Neural cell (in vitro differentiated cells): ENCODE results near the gene DSC3. TPM values are rescaled to one million over a fixed set of nuclear protein-coding genes. Genes with fewer than 3 reads are reported as not detected.

ENCODE experiments used
- H2AFZ ChIP-seq: fragments of 200-600, 300-800 bp; sonication (generic), shearing (Covaris generic); 2 replicates; pipeline ENCODE4 v1.6.0; 2014; ENCODE audit warnings: low read depth, mild to moderate bottlenecking, antibody characterized with exemption, low read length, moderate library complexity
- H3F3A ChIP-seq: fragments of 200-600 bp; shearing (Covaris generic); 2 replicates; pipeline ENCODE4 v1.6.1; 2016; ENCODE audit warnings: mild to moderate bottlenecking, moderate library complexity, mixed read lengths, antibody characterized with exemption, low read length; ENCODE audit not compliant: insufficient read depth, poor library complexity, severe bottlenecking
- H3K27ac ChIP-seq: fragments of 200-600, 300-800 bp; sonication (generic), shearing (Covaris generic); 2 replicates; pipeline ENCODE4 v1.5.1; 2014; ENCODE audit warnings: mild to moderate bottlenecking, low read length, moderate library complexity
- H3K27me3 ChIP-seq: fragments of 300-800, 200-600 bp; sonication (generic), shearing (Covaris generic); 2 replicates; pipeline ENCODE4 v1.6.0; 2014; ENCODE audit warnings: mild to moderate bottlenecking, low read depth, low read length, moderate library complexity; ENCODE audit not compliant: insufficient read depth
- H3K36me3 ChIP-seq: fragments of 300-800, 200-600 bp; sonication (generic), shearing (Covaris generic); 2 replicates; pipeline ENCODE4 v1.5.1; 2014; ENCODE audit warnings: mild to moderate bottlenecking, antibody characterized with exemption, low read length, moderate library complexity; ENCODE audit not compliant: insufficient read depth
- H3K4me2 ChIP-seq: fragments of 300-800, 200-600 bp; sonication (generic), shearing (Covaris generic); 2 replicates; pipeline ENCODE4 v1.6.0; 2014; ENCODE audit warnings: mild to moderate bottlenecking, low read length
- H3K4me3 ChIP-seq: fragments of 300-800, 200-600 bp; sonication (generic), shearing (Covaris generic); 2 replicates; pipeline ENCODE4 v1.5.1; 2014; ENCODE audit warnings: mild to moderate bottlenecking, low read length, moderate library complexity
- H3K79me2 ChIP-seq: fragments of 200-600 bp; shearing (Covaris generic); replicated peaks from 2 replicates; pipeline ENCODE4 v1.6.0; 2014; ENCODE audit warnings: mild to moderate bottlenecking, low read length, moderate library complexity; ENCODE audit not compliant: insufficient read depth
- H3K9ac ChIP-seq: fragments of 300-800, 200-600 bp; sonication (generic), shearing (Covaris generic); 2 replicates; pipeline ENCODE4 v1.6.1; 2016; ENCODE audit warnings: mild to moderate bottlenecking, low read length, mixed read lengths
- H3K9me2 ChIP-seq: fragments of 200-600 bp; shearing (Covaris generic); 2 replicates; pipeline ENCODE4 v1.6.1; 2016; ENCODE audit warnings: mild to moderate bottlenecking, low read length, mixed read lengths; ENCODE audit not compliant: insufficient read depth
- H3K9me3 ChIP-seq: fragments of 200-600, 300-800 bp; sonication (generic), shearing (Covaris generic); 2 replicates; pipeline ENCODE4 v1.6.1; 2016; ENCODE audit warnings: mild to moderate bottlenecking, mixed run types, low read length, moderate library complexity, mixed read lengths
- H4K20me1 ChIP-seq: fragments of 200-600 bp; shearing (Covaris generic); 2 replicates; pipeline ENCODE4 v1.6.1; 2016; ENCODE audit warnings: mild to moderate bottlenecking, mixed run types; ENCODE audit not compliant: insufficient read depth
- CTCF ChIP-seq: fragments of 450-650 bp; IDR thresholded peaks from 2 replicates; pipeline ENCODE4 v1.5.1; 2014; ENCODE audit warnings: antibody characterized with exemption, mild to moderate bottlenecking, moderate library complexity; ENCODE audit not compliant: poor library complexity, severe bottlenecking
- EP300 ChIP-seq: fragments of 450-650 bp; conservative IDR thresholded peaks from 2 replicates; pipeline ENCODE4 v1.6.1; 2014; ENCODE audit warnings: antibody characterized with exemption, mild to moderate bottlenecking, moderate library complexity; ENCODE audit not compliant: poor library complexity, severe bottlenecking
- EZH2 ChIP-seq: fragments of 200-600, 300-800 bp; shearing (Covaris generic), sonication (generic); IDR thresholded peaks from 2 replicates; pipeline ENCODE4 v1.6.1; 2014; ENCODE audit warnings: antibody characterized with exemption, low read length, borderline replicate concordance, mild to moderate bottlenecking; ENCODE audit not compliant: insufficient read depth, poor library complexity, severe bottlenecking
- MXI1 ChIP-seq: fragments of 450-650 bp; conservative IDR thresholded peaks from 2 replicates; pipeline ENCODE4 v1.6.1; 2014; ENCODE audit warnings: antibody characterized with exemption, mild to moderate bottlenecking; ENCODE audit not compliant: poor library complexity, severe bottlenecking
- POLR2AphosphoS5 ChIP-seq: IDR thresholded peaks from 2 replicates; pipeline ENCODE4 v1.6.1; 2012
- RAD21 ChIP-seq: fragments of 450-650 bp; conservative IDR thresholded peaks from 2 replicates; pipeline ENCODE4 v1.6.1; 2014; ENCODE audit warnings: antibody characterized with exemption, mild to moderate bottlenecking, moderate library complexity
- REST ChIP-seq: IDR thresholded peaks from 2 replicates; pipeline ENCODE4 v1.6.1; 2012; ENCODE audit warnings: borderline replicate concordance
- SMC3 ChIP-seq: fragments of 450-650 bp; conservative IDR thresholded peaks from 2 replicates; pipeline ENCODE4 v1.6.1; 2014; ENCODE audit warnings: antibody characterized with exemption, mild to moderate bottlenecking, moderate library complexity; ENCODE audit not compliant: poor library complexity
- TAF1 ChIP-seq: IDR thresholded peaks from 2 replicates; pipeline ENCODE4 v1.6.1; 2012; ENCODE audit warnings: low read depth
- polyA plus RNA-seq: library from polyadenylated mRNA; depleted of rRNA; stranded (reverse); fragments of >200 nt; gene quantifications from 2 replicates; pipeline ENCODE4 v1.2.3, GENCODE V29; 2014

The DSC3 gene
- polyA plus RNA-seq, 1 donor from 2014 or later, result not detected

- no peaks in the 10 kb centered on the region for H3K9me3 ChIP-seq
- no peaks in the 10 kb centered on the region for H4K20me1 ChIP-seq
- no peak for TF ChIP-seq POLR2AphosphoS5
- no peak for TF ChIP-seq MXI1
- TF ChIP-seq EP300, result no peak
- no peak for TF ChIP-seq SMC3
- TF ChIP-seq RAD21, result no peak
- TF ChIP-seq REST, result no peak
- no peak for TF ChIP-seq EZH2
- no peak overlapping the region for H3K4me3 ChIP-seq
- no peak overlapping the region for H3K27ac ChIP-seq
- H3K9me2 ChIP-seq, result no peaks in the 10 kb centered on the region
- H3K36me3 ChIP-seq, result no peaks in the 10 kb centered on the region
- H3K4me2 ChIP-seq, result no peak overlapping the region
- H3K27me3 ChIP-seq, result no peaks in the 10 kb centered on the region
- H2AFZ ChIP-seq, result no peak overlapping the region
- H3F3A ChIP-seq, result no peaks in the 10 kb centered on the region
- H3K79me2 ChIP-seq, result no peaks in the 10 kb centered on the region
- H3K9ac ChIP-seq, result no peak overlapping the region
These were observed 54.1 kb downstream of the DSC3 start for GRCh38 chr18:30988440-30988839.

- no peaks in the 10 kb centered on the region for H3K27me3 ChIP-seq
- no peak overlapping the region for H3K9ac ChIP-seq
- H2AFZ ChIP-seq, result no peak overlapping the region
- H3K9me2 ChIP-seq, result no peaks in the 10 kb centered on the region
- H4K20me1 ChIP-seq, result no peaks in the 10 kb centered on the region
- TF ChIP-seq MXI1, result no peak
- no peak for TF ChIP-seq CTCF
- TF ChIP-seq TAF1, result no peak
- no peak for TF ChIP-seq SMC3
- TF ChIP-seq RAD21, result no peak
- no peak for TF ChIP-seq REST
- TF ChIP-seq EZH2, result no peak
- TF ChIP-seq EP300, result no peak
- no peak for TF ChIP-seq POLR2AphosphoS5
- H3K36me3 ChIP-seq, result no peaks in the 10 kb centered on the region
- H3K9me3 ChIP-seq, result no peaks in the 10 kb centered on the region
- H3K4me2 ChIP-seq, result no peak overlapping the region
- no peaks in the 10 kb centered on the region for H3F3A ChIP-seq
- H3K79me2 ChIP-seq, result no peaks in the 10 kb centered on the region
- no peak overlapping the region for H3K4me3 ChIP-seq
- H3K27ac ChIP-seq, result no peak overlapping the region
These were observed 54.9 kb downstream of the DSC3 start for GRCh38 chr18:30987467-30988241.
